Trophoblast cell (in vitro differentiated cells and primary cell): ENCODE measurements around the gene CDC6.

Experiments
- DNase-seq, 2 donors: peaks; one replicate each; pipeline ENCODE4 v3.0.0-alpha.2; 2016
- H2AFZ ChIP-seq: 2 replicates; pipeline ENCODE4 v1.6.1; 2013; ENCODE audit warnings: low read length, moderate library complexity, mild to moderate bottlenecking; ENCODE audit not compliant: insufficient read depth, poor library complexity
- H2AK5ac ChIP-seq: 2 replicates; pipeline ENCODE4 v1.6.1; 2013; ENCODE audit warnings: mild to moderate bottlenecking, low read length
- H2BK120ac ChIP-seq: 2 replicates; pipeline ENCODE4 v1.6.1; 2013; ENCODE audit warnings: low read length, mild to moderate bottlenecking, moderate library complexity; ENCODE audit not compliant: insufficient read depth, poor library complexity
- H2BK12ac ChIP-seq: 2 replicates; pipeline ENCODE4 v1.6.1; 2013; ENCODE audit warnings: mild to moderate bottlenecking, low read length, moderate library complexity
- H2BK5ac ChIP-seq: 2 replicates; pipeline ENCODE4 v1.6.1; 2013; ENCODE audit warnings: low read length, low read depth, moderate library complexity, mild to moderate bottlenecking; ENCODE audit not compliant: poor library complexity
- H3K14ac ChIP-seq: 2 replicates; pipeline ENCODE4 v1.6.1; 2013; ENCODE audit warnings: mild to moderate bottlenecking, low read length
- H3K18ac ChIP-seq: 2 replicates; pipeline ENCODE4 v1.6.1; 2013; ENCODE audit warnings: mild to moderate bottlenecking, low read length
- H3K23ac ChIP-seq: 2 replicates; pipeline ENCODE4 v1.6.1; 2013; ENCODE audit warnings: low read length
- H3K27ac ChIP-seq: 2 replicates; pipeline ENCODE4 v1.5.1; 2013; ENCODE audit warnings: low read depth, mild to moderate bottlenecking, inconsistent platforms, low read length, moderate library complexity
- H3K27me3 ChIP-seq: 2 replicates; pipeline ENCODE4 v1.6.1; 2013; ENCODE audit warnings: inconsistent platforms, mild to moderate bottlenecking, low read length, moderate library complexity; ENCODE audit not compliant: insufficient read depth
- H3K36me3 ChIP-seq, 2 experiments: 1 replicate in 1 of 2; 2 replicates in 1 of 2; pipeline ENCODE4 v1.6.1; 2013; ENCODE audit warnings: low read length in 2 of 2, mild to moderate bottlenecking in 2 of 2, moderate library complexity in 1 of 2; ENCODE audit not compliant: insufficient read depth in 2 of 2, control insufficient read depth in 1 of 2
- H3K4ac ChIP-seq: 2 replicates; pipeline ENCODE4 v1.6.1; 2013; ENCODE audit warnings: low read depth, mild to moderate bottlenecking, low read length, moderate library complexity
- H3K4me1 ChIP-seq, 2 experiments: 1 replicate in 1 of 2; 2 replicates in 1 of 2; pipeline ENCODE4 v1.6.1; 2013; ENCODE audit warnings: low read length in 2 of 2, mild to moderate bottlenecking in 2 of 2, moderate library complexity in 1 of 2; ENCODE audit not compliant: insufficient read depth in 2 of 2, control insufficient read depth in 1 of 2
- H3K4me2 ChIP-seq: 2 replicates; pipeline ENCODE4 v1.6.1; 2013; ENCODE audit warnings: inconsistent platforms, mild to moderate bottlenecking, low read length, moderate library complexity
- H3K4me3 ChIP-seq: 2 replicates; pipeline ENCODE4 v1.5.1; 2013; ENCODE audit warnings: mild to moderate bottlenecking, low read depth, low read length, inconsistent platforms
- H3K79me1 ChIP-seq: one replicate; pipeline ENCODE4 v1.6.1; 2013; ENCODE audit warnings: low read length
- H3K79me2 ChIP-seq: 2 replicates; pipeline ENCODE4 v1.6.1; 2013; ENCODE audit warnings: low read length, mild to moderate bottlenecking; ENCODE audit not compliant: control insufficient read depth, insufficient read depth, poor library complexity
- H3K9ac ChIP-seq: 2 replicates; pipeline ENCODE4 v1.6.1; 2013; ENCODE audit warnings: mild to moderate bottlenecking, low read length
- H3K9me3 ChIP-seq: 2 replicates; pipeline ENCODE4 v1.6.1; 2013; ENCODE audit warnings: low read depth, mild to moderate bottlenecking, control low read depth, inconsistent platforms, low read length; ENCODE audit not compliant: insufficient read depth
- H4K12ac ChIP-seq: 2 replicates; pipeline ENCODE4 v1.6.1; 2013; ENCODE audit warnings: low read depth, mild to moderate bottlenecking, low read length, moderate library complexity
- H4K8ac ChIP-seq: 2 replicates; pipeline ENCODE4 v1.6.1; 2013; ENCODE audit warnings: low read depth, mild to moderate bottlenecking, low read length, moderate library complexity
- H4K91ac ChIP-seq: one replicate; pipeline ENCODE4 v1.6.1; 2013; ENCODE audit warnings: low read depth, mild to moderate bottlenecking, low read length, moderate library complexity
- WGBS: extraction: QIAGEN DNeasy Blood & Tissue Kit; methylation state at CpG from one replicate; pipeline ENCODE4 v1.1.7; 2013; ENCODE audit warnings: missing lambda C conversion rate; ENCODE audit not compliant: insufficient read length, insufficient coverage; ENCODE audit errors: extremely low coverage; 5-methylcytosine and 5-hydroxymethylcytosine counted together

The CDC6 gene

GRCh38 chr17:40327244-40327729 lies 39.6 kb downstream of the CDC6 start:
- H3K9ac ChIP-seq: no peak overlapping the region
- H3K4me2 ChIP-seq: no peak overlapping the region
- no peak overlapping the region for H3K14ac ChIP-seq
- H2BK12ac ChIP-seq: no peak overlapping the region
- no peak overlapping the region for H3K18ac ChIP-seq
- no peak overlapping the region for H2AFZ ChIP-seq
- H3K27ac ChIP-seq: no peak overlapping the region
- no peaks in the 10 kb centered on the region for H3K9me3 ChIP-seq
- no CpG with 5 or more reads among the region's 4 CpGs for WGBS
- no peak overlapping the region for H2BK5ac ChIP-seq
- H3K23ac ChIP-seq: no peak overlapping the region
- no peak overlapping the region for H3K4ac ChIP-seq
- H2BK120ac ChIP-seq: no peak overlapping the region
- DNase-seq: no peak
- H3K27me3 ChIP-seq: no peaks in the 10 kb centered on the region
- no peak overlapping the region for H3K4me3 ChIP-seq
- H4K12ac ChIP-seq: no peak overlapping the region
- H3K4me1 ChIP-seq: peaks cover 8 to 14% of the 10 kb centered on the region in 2 experiments
- no peak overlapping the region for H4K8ac ChIP-seq
- H3K36me3 ChIP-seq: peaks cover 6 to 13% of the 10 kb centered on the region in 2 experiments
- no peak overlapping the region for H2AK5ac ChIP-seq
- no peaks in the 10 kb centered on the region for H3K79me2 ChIP-seq
- H3K79me1 ChIP-seq: no peaks in the 10 kb centered on the region
- no peak overlapping the region for H4K91ac ChIP-seq

DNA sequence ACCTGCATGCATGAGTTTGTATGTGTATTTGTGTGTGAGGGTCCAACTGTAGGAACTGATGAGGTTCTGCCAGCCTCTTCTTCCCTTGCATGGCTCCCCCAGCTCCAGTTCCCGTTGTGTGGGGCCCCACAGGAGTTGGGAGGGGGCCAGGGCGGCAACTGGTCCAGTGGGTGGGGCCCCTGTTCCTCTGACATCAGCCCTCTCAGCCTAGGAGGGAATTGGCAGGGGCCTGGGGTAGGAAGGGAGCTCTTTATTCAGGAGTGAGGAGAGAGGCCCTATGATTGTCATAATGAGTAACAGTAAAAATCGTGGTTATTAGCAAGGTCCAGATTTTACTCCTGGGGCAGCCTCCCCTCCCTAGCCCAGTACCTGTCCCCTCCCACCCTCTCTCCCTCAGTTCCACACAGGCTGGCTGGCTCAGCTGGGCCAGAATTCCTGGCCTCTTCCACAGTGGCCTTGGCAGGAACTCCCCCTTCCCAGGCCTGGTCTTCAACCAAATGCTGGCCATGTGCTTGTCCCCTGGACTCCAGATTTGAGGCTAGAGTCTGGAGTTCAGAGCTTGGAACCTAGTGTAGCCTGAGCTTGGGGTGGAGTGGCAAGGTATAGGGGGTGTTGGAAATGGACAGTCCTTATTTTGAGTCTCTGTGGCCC lies 40.2 kb downstream of the CDC6 start:
- H3K27me3 ChIP-seq: no peaks in the 10 kb centered on the region

DNA sequence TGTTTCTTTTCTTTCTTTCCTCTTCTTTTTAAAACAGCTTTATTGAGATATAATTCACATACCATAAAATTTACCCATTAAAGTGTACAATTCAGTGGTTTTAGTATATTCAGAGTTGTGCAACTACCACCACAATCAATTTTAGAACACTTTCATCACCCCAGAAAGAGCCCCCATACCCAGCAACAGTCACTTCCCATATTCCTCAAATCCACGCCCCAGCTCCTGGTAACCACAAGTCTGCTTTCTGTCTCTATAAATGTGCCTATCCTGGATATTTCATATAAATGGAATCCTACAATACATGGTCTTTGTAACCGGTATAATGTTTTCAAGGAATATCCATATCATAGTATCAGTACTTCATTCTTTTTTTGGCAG lies 40.7 kb downstream of the CDC6 start:
- Histone ChIP-seq H2AK5ac (no peak overlapping the region), H3K4ac (no peak overlapping the region), H3K79me2 (no peaks in the 10 kb centered on the region), H3K27ac (no peak overlapping the region), H3K36me3 (peaks cover 8 to 13% of the 10 kb centered on the region in 2 experiments), H3K18ac (no peak overlapping the region), H3K9ac (no peak overlapping the region), H3K9me3 (no peaks in the 10 kb centered on the region), H2BK12ac (no peak overlapping the region), H4K8ac (no peak overlapping the region), H3K4me2 (no peak overlapping the region), H2BK120ac (no peak overlapping the region), H3K4me3 (no peak overlapping the region), H3K14ac (no peak overlapping the region), H4K12ac (no peak overlapping the region), H3K79me1 (no peaks in the 10 kb centered on the region), H3K27me3 (no peaks in the 10 kb centered on the region), H3K4me1 (peaks cover 0 to 6% of the 10 kb centered on the region in 2 experiments), H2AFZ (no peak overlapping the region), H2BK5ac (no peak overlapping the region), H3K23ac (no peak overlapping the region), H4K91ac (no peak overlapping the region)
- DNase-seq: no peak
- WGBS: no CpG with 5 or more reads among the region's 2 CpGs

More for the DNA sequence above, 40.2 kb downstream of the CDC6 start:
- no peak overlapping the region for H4K91ac ChIP-seq
- no peak overlapping the region for H2BK5ac ChIP-seq
- H3K18ac ChIP-seq: no peak overlapping the region
- peaks cover 2 to 9% of the 10 kb centered on the region in 2 experiments for H3K4me1 ChIP-seq
- no peak overlapping the region for H3K9ac ChIP-seq
- no peak overlapping the region for H3K27ac ChIP-seq
- WGBS: no CpG with 5 or more reads among the region's 3 CpGs
- H2AFZ ChIP-seq: no peak overlapping the region
- H2AK5ac ChIP-seq: no peak overlapping the region
- H3K9me3 ChIP-seq: no peaks in the 10 kb centered on the region
- no peaks in the 10 kb centered on the region for H3K79me1 ChIP-seq
- no peak overlapping the region for H3K4ac ChIP-seq
- no peak overlapping the region for H4K12ac ChIP-seq
- H4K8ac ChIP-seq: no peak overlapping the region
- H3K4me2 ChIP-seq: no peak overlapping the region
- no peak overlapping the region for H2BK120ac ChIP-seq
- no peaks in the 10 kb centered on the region for H3K79me2 ChIP-seq
- H2BK12ac ChIP-seq: no peak overlapping the region
- H3K23ac ChIP-seq: no peak overlapping the region
- no peak for DNase-seq
- peaks cover 6 to 13% of the 10 kb centered on the region in 2 experiments for H3K36me3 ChIP-seq
- no peak overlapping the region for H3K14ac ChIP-seq
- H3K4me3 ChIP-seq: no peak overlapping the region

DNA sequence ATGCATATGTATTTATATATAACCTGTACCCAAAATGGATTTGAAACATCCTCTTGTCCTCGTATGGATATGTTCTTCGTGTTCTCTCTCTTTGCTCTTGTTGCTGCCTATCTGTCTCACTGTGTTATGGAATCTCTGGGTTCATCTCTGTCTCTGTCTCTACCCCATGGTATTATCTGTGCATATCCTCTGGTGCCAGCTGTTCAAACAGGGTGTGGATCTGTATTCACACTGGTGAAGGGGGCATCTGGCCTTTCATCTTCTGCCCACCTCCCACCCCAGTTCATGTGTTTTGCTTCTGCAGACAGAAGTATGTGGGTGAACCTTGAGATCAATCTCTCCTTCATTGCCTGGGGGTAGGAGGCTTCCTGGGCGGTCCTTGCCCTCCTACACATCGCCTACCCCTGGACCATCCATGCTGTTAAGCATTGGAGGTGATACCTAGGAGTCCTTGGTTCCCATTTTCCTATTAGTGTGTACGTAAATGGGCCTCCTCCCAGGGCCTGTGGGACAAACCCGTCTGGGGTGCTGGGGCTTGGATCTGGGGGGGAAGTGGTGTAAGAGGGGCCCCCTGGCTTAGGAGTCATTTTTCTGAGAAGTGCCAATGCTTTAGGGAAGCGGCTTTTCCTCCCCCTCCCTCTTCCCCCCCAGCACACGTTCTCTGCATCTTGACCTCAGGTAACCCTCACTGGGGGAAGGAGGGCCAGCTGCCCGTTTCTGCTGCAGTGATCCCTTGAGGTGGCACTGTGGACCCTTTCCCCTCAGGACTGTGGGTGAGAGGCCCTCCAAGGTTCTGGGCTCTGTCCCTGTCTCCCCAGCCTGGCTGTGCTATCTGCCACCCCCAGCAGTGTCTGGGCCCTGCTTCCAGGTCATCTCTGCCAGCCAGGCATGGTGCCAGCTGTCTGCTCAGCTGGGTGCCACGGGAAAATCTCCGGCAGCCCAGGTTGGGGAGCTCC lies 42.4 kb downstream of the CDC6 start:
- Histone ChIP-seq H3K4me2 (no peak overlapping the region), H4K12ac (no peak overlapping the region), H3K4me1 (peaks cover 0 to 4% of the 10 kb centered on the region in 2 experiments), H3K18ac (no peak overlapping the region), H3K4me3 (no peak overlapping the region), H2AK5ac (no peak overlapping the region), H2BK120ac (no peak overlapping the region), H2AFZ (no peak overlapping the region), H3K36me3 (peaks cover 8 to 13% of the 10 kb centered on the region in 2 experiments), H3K9me3 (no peaks in the 10 kb centered on the region), H3K27me3 (no peaks in the 10 kb centered on the region), H3K23ac (no peak overlapping the region), H4K91ac (no peak overlapping the region), H2BK12ac (no peak overlapping the region), H3K9ac (no peak overlapping the region), H2BK5ac (no peak overlapping the region), H3K14ac (no peak overlapping the region), H3K27ac (no peak overlapping the region), H3K4ac (no peak overlapping the region), H4K8ac (no peak overlapping the region), H3K79me1 (no peaks in the 10 kb centered on the region), H3K79me2 (no peaks in the 10 kb centered on the region)
- DNase-seq: no peak
- no CpG with 5 or more reads among the region's 11 CpGs for WGBS
